ENCODE results near the gene RNGTT. TPM values are rescaled to one million over a fixed set of nuclear protein-coding genes. Genes with fewer than 3 reads are reported as not detected.

The RNGTT gene
- total and polyA plus RNA-seq, 12 donors: 3.1 to 10.9 (median 8.6) TPM

DNA sequence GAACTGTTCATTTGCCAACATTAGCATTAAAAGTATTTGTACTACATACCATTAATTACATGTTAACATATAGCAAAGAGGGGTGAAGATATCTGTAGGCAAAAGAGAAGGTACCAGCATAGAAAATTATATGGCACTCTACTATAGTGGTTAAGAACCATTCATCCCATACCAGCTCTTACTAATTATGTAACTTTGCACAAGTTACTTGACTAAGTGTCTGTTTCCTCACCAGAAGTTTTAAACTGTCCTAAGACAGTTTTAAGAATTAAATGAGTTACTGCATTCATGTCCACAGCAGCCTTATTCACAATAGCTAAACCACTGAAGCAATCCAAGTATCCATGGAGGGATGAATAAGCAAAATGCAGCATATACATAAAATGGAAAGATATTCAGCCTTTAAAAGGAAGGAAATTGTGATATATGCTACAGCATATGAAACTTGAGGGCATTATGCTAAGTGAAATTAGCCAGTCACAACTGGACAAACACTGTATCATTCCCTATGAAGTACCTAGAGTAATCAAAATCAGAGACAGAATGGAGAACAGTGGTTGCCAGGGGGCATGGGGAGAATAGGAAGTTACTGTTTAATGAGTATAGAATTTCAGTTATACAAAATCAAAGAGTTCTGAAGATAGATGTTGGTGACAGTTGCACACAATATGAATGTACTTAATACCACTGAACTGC is 98.9 kb downstream of the RNGTT start:
- intact Hi-C loops (cut with DNase I): loop anchor here in 9 of 10 donors (5.0 to 10.0 kb wide), 8 partner anchors 80 to 1800 kb away; partner anchors contain the start of gene CFAP206 (in 1 of the 9)
- no peak for TF ChIP-seq CTCF (IDR thresholded peaks at IDR 0.05)
- ATAC-seq: no peak

DNA sequence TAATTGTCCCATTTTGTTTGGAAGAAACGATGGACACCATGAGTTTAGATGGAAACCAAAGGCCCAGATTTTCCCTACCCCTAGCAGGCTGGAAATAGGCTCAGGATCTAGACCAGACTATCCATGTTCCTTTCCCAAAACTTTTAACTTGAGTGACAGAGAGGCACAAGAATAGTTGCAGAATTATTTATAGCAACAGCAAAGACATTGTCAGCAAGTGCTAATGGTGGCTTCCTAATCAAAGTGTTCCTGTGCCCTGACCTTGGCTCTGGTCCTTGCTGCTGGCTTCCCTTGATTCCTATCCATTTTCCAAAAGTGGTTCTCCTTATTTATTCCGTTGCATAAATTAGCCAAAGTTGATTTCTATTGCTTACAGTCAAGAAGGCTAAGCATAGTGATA is 103.1 kb downstream of the RNGTT start:
- WGBS, 2 donors: 77 to 80% methylated on average over 2 of the region's 2 CpGs
- Histone ChIP-seq H3K27me3 (no peaks in the 10 kb centered on the region), H3K4me3 (no peak overlapping the region), H3K36me3 (peaks cover 0 to 6% (median 0%) of the 10 kb centered on the region in 9 donors), H3K9me3 (no peaks in the 10 kb centered on the region), H3K27ac (no peak overlapping the region), H3K4me1 (no peaks in the 10 kb centered on the region)
- ATAC-seq (peak in 4 of 8 donors; percentile 60 to 75 (median 65)), DNase-seq (no peak)
- no peak for TF ChIP-seq CTCF (IDR thresholded peaks at IDR 0.05)
- intact Hi-C loops (cut with DNase I): loop anchor here in 7 of 10 donors (10.0 kb wide), 6 partner anchors 76 to 1796 kb away; partner anchors contain the start of gene CFAP206 (in 1 of the 7)

More for the DNA sequence above, 98.9 kb downstream of the RNGTT start:
- Histone ChIP-seq H3K27ac (no peak overlapping the region), H3K4me3 (no peak overlapping the region), H3K27me3 (no peaks in the 10 kb centered on the region), H3K36me3 (peaks cover 0 to 10% (median 0%) of the 10 kb centered on the region in 9 donors), H3K4me1 (no peaks in the 10 kb centered on the region), H3K9me3 (no peaks in the 10 kb centered on the region)
- DNase-seq: no peak

GRCh38 chr6:88858455-88858854 is 105.0 kb downstream of the RNGTT start:
- TF ChIP-seq CTCF (IDR thresholded peaks at IDR 0.05): no peak
- ATAC-seq: no peak
- Histone ChIP-seq H3K4me1 (no peaks in the 10 kb centered on the region), H3K36me3 (peaks cover 0 to 6% (median 0%) of the 10 kb centered on the region in 9 donors), H3K4me3 (no peak overlapping the region), H3K27ac (no peak overlapping the region), H3K27me3 (no peaks in the 10 kb centered on the region), H3K9me3 (no peaks in the 10 kb centered on the region)
- intact Hi-C loops (cut with DNase I): no loop called here
- no peak for DNase-seq
- WGBS, 2 donors: 96 to 98% methylated on average over 3 of the region's 3 CpGs

DNA sequence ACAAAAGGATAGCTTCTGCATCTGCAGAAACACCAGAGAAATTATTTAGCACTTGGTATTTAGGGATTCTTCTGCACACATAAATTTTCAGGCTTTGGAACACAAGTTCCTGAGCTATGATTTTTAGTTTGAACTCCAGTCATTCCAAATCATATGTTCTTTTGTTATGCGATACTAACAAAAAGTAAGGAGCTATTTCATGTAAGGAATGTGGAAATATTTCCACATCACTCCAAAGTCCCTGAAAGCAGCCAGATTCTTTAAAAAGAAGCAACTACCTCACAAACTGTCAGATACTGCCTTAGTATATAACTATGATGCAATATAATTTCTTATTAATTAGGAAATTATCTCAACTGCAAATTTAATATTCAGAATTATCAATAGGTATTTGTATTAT is 106.9 kb downstream of the RNGTT start:
- Histone ChIP-seq H3K9me3 (no peaks in the 10 kb centered on the region), H3K4me3 (no peak overlapping the region), H3K36me3 (no peaks in the 10 kb centered on the region), H3K27ac (no peak overlapping the region), H3K27me3 (no peaks in the 10 kb centered on the region), H3K4me1 (peaks cover 0 to 5% (median 0%) of the 10 kb centered on the region in 9 donors)
- intact Hi-C loops (cut with DNase I): no loop called here
- 94 to 95% methylated on average over 1 of the region's 1 CpG for WGBS, 2 donors
- no peak for TF ChIP-seq CTCF (IDR thresholded peaks at IDR 0.05)
- ATAC-seq (no peak), DNase-seq (no peak)

Data from heart right ventricle (tissue), 16 donors.